Hepatic stellate cell (primary cell): Measurements from ENCODE around the gene DCAF15.
A peak's percentile ranks its signal among the peaks of the same experiment; 100 is the strongest.
"Not testable (repeated sequence)": the region's sequence is repeated elsewhere in the genome, so short reads cannot be mapped to it uniquely, and the experiment has no call there.

Source experiments
- DNase-seq: peaks from one replicate; pipeline ENCODE4 v3.0.0; 2011; ENCODE audit warnings: low spot score

DCAF15 gene

GRCh38 chr19:13952154-13952930 lies at the start of gene DCAF15:
TSS of gene DCAF15 (plus strand) at chr19:13952509. CDS start at chr19:13952513, 4 bp downstream.
- peak; percentile 100 for DNase-seq

- DNase-seq, result no peak
Observed at GRCh38 chr19:13902993-13903555, 49.2 kb upstream of the DCAF15 start.

DNA sequence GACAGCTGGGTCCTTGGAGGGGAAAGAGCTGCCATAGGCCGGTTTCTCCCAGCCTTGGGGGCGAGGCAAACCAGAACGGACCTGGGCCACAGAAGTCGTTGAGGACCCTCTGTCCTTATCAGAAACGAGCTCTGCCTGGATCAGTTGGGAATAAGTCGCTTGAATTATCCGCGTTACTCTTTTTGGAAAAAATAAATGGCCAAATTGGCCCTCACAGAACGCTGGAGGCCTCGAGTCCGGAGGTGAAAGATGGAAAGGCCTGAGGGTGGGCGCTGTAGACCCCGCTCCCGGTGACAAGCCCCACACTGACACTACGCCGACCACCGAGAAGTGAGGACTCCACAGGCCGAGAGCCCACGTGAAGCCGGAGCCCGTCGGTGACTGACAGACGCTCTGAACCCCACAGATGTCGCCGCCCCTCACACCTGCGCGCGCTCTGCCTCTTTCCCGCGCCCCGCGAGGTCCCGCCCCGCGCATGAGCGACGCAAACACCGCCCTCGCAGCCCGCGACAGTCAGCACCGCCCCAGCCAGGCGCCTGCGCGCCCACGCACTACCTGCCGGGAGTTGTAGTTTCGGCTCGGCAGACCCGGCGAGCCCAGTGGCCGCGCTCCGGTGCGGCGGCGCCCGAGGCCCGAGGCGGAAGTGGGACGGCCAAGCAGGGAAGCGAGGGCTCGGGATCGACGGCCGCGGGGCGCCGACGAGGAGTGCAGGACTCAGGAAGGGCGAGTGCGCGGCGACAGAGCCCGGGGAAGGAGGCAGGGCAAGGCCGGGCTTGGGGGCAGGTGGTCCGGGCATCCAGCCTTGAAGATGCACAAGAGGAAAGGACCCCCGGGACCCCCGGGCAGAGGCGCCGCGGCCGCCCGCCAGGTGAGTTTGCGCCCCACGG lies 46.4 kb upstream of the DCAF15 start, which contains the start of the genes BRME1 and CC2D1A:
TSS of gene BRME1 (minus strand) at position 484 of the 887 bp plus-strand sequence. CDS start 1,225 bp downstream, outside the sequence.
TSS of gene CC2D1A (plus strand) at position 568 of the 887 bp plus-strand sequence. CDS start at position 809, 241 bp downstream.
- DNase-seq, result peak; percentile 99

DNA sequence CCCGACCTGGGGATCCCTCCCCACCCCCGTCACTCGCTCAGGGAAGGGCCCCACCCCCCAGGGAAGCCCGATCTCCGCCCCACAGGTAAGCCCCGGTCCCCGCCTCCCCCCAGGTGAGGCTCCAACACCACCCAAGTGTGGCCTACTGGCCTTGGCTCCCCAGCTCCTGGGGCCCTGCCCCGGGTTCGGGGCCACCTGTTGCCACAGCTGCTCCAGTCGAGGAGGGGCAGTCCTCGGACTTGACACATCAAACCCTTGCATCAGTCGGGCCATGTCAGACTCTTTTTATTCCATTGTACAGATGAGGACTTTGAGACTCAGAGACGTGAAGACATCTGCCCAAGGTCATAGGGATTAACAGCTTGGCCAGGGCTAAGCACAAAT lies 45.8 kb upstream of the DCAF15 start:
- no peak for DNase-seq

DNA sequence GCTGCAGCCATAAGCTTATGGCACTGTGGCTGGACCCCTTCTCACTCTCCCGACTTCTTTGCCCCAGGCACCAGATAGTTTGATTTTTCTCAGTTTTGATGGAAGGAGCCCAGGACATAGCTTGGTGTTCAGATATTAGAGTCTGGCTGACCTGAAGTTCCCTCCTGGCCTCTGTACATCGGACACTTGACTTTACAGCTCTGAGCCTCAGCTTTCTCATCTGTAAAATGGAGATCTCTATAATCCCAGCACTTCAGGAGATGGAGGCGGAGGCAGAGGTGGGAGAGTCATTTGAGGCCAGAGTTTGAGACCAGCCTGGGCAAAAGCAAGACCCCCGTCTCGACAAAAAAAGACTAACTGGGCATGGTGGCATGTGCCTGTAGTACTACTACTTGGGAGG lies 45.4 kb upstream of the DCAF15 start:
- DNase-seq, result no peak

DNA sequence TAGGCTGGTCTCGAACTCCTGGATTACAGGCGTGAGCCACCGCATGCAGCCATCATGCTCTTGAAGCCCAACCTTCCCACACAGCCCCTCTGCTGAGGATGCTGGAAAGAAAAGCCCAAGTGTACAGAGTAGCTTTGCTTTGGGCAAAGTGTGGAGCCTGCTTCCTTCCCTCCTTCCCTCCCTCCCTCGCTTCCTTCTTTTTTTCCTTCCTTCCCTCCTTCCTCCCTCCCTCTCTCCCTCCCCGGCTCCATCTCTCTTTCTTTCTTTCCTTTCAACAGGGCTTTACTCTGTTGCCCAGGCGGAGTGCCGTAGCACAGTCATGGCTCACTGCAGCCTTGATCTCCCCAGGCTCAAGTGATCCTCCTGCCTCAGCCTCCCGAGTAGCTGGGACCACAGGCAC lies 43.6 kb upstream of the DCAF15 start:
- DNase-seq, result no peak

- no peak for DNase-seq
Observed at GRCh38 chr19:13909430-13909829, 42.9 kb upstream of the DCAF15 start.

DNA sequence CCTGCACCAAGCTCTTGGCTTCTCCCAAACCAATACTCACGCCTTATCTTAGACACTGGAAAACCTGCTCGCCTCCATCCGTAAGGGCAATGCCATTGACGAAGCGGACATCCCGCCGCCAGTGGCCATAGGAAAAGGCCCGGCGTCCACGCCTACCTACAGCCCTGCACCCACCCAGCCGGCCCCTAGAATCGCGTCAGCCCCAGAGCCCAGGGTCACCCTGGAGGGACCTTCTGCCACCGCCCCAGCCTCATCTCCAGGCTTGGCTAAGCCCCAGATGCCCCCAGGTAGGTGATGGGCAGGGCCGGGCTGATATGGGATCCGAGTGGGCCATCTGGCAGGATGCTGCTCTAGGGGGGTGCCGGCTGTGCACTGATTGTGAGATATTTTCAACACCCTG lies 39.0 kb upstream of the DCAF15 start:
- DNase-seq, result no peak

GRCh38 chr19:13914777-13915176 lies 37.5 kb upstream of the DCAF15 start:
- DNase-seq, result no peak

GRCh38 chr19:13917888-13918406 lies 34.4 kb upstream of the DCAF15 start:
- DNase-seq, result no peak

GRCh38 chr19:13918726-13919411 lies 33.4 kb upstream of the DCAF15 start:
- no peak for DNase-seq

DNA sequence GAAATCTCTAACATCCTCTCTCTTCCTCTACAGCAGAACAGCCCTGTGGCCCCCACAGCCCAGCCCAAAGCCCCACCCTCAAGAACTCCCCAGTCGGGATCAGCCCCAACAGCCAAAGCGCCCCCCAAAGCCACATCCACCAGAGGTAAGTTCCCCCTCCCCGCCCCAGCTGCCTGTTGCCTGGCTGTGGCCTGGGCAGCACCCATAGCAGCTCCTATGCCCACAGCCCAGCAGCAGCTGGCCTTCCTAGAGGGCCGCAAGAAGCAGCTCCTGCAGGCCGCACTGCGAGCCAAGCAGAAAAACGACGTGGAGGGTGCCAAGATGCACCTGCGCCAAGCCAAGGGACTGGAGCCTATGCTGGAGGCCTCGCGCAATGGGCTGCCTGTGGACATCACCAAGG lies 31.8 kb upstream of the DCAF15 start:
- no peak for DNase-seq

- peak; percentile 58 for DNase-seq
Observed at GRCh38 chr19:13920940-13921747, 31.2 kb upstream of the DCAF15 start.

DNA sequence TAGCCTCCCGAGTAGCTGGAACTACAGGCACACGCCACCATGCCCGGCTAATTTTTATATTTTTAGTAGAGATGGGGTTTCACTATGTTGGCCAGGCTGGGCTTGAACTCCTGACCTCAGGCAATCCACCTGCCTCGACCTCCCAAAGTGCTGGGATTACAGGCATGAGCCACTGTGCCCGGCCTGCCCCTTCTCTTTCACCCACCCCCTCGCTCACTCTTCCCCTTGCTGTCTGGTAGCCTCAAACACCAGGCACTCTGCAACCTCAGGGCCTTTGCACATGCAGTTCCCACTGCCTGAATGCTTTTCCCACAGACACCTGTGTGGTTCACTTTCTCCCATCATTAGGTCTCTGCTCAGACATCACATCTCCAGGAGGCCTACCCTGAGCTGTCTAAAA lies 30.2 kb upstream of the DCAF15 start:
- DNase-seq, result not testable (repeated sequence)

GRCh38 chr19:13923194-13923987 lies 28.9 kb upstream of the DCAF15 start:
- DNase-seq, result no peak

DNA sequence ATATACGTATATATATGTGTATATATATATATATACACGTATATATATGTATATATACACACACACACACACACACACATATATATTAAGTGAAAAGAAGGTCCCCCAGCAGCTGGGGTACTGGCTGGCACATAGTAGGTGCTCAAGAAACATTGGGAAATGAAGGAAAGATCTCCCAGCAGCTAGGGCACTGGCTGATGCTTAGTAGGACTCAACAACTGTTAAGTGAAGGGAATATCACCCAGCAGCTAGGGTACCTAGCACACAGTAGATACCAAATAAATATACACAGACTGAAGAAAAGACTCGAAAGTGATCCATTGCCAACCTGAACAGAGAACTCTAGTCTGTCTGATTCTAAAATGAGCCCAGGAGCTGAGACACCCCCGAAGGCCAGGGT lies 26.3 kb upstream of the DCAF15 start:
- DNase-seq, result no peak

- DNase-seq, result no peak
Observed at GRCh38 chr19:13926715-13927114, 25.6 kb upstream of the DCAF15 start.

- DNase-seq, result no peak
Observed at GRCh38 chr19:13929340-13929739, 23.0 kb upstream of the DCAF15 start.

GRCh38 chr19:13929956-13930355 lies 22.4 kb upstream of the DCAF15 start:
- no peak for DNase-seq

DNA sequence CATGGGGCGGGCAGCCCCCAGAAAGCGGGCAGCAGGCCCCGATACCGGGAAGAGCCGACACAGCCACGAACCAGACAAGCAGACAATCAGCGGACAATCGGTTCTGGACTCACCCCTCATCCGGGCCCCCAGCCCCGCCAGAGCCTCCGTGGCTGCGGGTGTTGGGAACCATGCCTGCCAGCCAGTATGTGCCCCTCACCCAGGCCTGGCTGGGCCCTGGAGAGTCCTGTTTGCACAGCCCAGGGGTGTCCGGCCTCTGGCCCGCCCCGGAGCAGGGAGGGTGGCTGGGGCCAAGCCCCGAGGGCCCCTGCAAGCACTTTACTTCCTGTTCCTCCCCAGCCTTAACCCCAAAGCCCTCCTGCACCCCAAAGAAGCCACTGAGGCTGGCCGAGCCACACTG lies 21.9 kb upstream of the DCAF15 start:
- DNase-seq, result no peak
